HG02610 (cell line): ENCODE results near the gene EPHA10.
"Not testable (repeated sequence)": the region's sequence is repeated elsewhere in the genome, so short reads cannot be mapped to it uniquely, and the experiment has no call there.

ENCODE experiments used
- ATAC-seq: cut with Tn5 transposase; IDR thresholded peaks from one replicate; pipeline ENCODE4 v1.9.1; 2021; ENCODE audit warnings: mild to moderate bottlenecking, moderate library complexity; ENCODE audit not compliant: unreplicated experiment

EPHA10 gene

DNA sequence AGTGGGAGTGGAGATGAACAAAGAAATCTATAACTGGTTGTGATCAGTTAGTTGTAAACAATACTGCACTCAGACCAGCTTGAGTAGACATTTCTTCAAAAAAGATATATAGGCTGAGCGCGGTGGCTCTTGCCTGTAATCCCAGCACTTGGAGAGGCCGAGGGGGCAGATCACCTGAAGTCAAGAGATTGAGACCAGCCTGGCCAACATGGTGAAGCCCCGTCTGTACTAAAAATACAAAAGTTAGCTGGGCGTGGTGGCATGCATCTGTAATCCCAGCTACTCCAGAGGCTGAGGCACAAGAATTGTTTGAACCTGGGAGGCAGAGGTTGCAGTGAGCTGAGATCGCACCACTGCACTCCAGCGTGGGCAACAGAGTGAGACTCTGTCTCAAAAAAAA is 26.9 kb downstream of the EPHA10 start:
- not testable (repeated sequence) for ATAC-seq

DNA sequence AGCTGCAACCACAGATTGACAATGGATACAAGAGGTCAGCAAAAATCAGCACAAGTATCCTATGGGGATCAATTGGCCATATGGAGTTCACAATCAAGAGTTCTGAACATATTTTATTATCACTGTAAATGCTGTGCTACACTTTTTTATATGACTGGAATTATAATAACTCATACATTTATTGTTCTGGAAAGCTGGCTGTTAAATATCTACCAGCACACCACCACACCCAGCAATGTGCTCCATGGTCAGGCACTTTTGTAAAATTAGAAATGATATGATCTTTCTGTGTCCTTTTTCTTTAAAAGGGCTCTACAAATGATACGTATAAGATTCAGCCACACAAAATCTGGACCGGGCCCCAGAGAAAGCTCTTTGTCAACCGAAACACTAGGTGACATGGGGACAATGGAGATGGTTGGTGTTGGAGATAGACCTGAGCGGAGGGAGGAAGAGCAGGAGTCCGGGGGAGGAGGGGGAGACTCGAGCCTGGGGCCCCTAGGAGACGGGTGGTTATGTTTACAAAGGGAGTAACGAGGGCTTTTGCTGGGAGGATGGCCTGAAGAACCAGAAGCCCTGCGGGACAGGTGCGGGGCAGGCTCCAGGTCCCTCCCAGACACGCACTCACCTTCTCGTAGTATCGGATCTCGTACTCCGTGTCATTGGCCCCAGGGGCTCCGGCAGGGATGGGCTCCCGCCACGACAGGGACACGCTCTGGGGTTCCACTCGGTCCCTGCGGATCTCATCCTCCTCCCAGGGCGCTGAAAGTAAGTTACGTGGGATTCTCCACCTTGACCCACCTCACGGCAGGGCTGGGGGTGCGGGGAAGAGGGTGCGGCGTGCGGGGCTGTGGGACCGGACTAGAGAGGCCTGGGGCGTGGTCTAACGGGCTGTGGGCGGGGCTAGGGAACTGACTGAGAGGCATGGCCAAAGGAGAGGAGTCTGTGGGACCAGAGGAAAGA is 30.0 kb downstream of the EPHA10 start:
- ATAC-seq = no peak

DNA sequence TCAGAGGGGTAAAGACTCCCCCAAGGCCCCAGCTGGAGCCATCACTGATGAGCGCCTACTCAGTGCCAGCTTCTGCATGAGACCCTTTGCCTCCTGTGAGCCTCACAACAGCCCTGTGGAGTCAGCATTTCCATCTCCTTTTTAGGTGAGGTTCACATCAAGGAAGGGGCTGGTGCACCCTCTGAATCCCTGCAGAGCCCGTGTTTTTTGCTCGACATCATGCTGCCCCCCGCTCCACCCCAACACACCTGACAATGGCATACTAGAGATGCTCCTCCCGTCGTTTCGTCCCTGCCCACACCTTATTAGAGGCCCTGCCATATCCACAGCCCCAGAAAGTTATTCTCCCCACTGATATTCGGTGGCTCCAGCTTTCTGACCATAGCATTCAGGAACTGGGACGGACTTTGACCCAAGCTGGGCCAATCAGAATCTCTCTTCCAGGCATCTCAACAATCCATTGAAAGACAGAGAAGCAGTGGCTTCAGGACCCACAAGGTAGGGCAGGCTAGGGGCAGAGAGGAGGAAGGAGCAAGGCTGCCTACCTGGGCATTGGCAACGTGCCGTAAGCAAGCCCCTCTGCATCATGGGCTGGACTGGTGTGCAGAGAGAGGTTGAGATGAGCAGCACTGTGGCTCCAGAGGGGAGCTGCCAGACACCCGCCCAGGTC is 32.7 kb downstream of the EPHA10 start:
- ATAC-seq = no peak

DNA sequence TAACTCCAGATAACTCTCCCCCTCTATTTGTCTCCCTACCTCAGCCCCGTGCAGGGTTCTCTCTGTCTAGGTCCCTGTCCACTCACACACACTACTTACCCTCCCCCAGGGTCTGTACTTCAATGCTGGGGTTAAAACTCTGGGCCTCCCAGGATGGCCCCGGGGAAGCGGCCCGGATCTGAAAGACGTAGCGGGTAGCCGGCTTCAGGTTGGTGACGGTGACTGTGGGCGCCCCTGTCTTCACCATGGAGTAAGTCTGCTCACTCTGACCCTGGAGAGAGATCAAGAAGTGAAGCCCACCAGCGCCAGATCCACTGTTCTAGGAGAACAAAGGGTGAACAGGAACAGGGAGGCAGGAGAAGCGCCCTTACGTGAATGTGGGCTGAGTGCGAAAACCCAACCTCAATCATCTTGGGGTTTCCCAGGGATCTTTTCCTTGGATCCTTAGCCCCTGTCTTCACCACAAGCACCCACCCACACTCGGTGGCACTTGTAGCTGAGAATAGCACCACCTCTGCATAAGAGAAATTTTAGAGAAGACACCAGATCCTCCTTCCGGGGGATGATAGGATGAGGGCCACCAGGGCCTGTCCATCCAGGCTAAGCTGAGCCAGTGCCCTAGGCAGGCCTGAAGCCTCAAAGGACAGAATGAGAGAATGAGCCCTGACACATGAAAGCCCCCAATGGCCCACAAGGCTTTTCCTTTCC is 33.5 kb downstream of the EPHA10 start:
- ATAC-seq = no peak

DNA sequence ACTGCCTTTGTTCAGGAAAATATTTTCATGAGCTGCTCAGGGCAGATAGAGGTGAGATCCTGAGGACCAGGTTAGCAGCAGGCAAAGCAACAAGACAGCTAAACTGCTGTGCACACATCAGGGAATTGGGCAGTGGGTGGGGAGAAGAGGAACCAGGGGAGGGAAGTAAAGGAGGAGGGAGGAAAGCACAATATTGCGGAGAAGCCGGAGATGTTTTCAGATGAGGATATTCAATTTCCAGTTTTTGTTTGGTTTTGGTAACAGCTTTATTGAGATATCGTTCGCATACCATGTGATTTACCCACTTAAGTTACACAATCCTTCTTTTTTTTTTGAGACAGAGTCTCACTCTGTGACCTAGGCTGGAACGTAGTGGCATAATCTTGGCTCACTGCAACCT is 34.5 kb downstream of the EPHA10 start:
- ATAC-seq = no peak

DNA sequence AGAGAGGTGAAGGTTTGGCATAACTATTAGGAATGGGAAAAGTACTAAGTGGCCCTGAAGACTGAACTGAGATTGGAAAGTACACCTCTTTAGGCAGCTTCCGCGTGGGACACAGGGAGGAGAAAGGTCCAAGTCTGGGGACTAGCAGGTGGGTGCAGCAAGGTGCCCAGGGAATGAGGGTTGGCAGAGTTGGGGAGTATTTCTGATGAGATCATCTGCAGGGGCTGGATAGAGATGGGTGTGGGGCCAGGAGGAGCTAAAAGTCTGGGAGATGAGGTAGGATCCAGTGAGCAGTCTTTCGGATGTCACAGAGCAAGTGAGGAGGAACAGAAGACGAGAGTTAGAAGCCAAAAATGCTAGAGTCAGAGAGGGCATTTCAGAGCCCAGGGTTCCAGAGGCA is 36.5 kb downstream of the EPHA10 start:
- no peak for ATAC-seq

DNA sequence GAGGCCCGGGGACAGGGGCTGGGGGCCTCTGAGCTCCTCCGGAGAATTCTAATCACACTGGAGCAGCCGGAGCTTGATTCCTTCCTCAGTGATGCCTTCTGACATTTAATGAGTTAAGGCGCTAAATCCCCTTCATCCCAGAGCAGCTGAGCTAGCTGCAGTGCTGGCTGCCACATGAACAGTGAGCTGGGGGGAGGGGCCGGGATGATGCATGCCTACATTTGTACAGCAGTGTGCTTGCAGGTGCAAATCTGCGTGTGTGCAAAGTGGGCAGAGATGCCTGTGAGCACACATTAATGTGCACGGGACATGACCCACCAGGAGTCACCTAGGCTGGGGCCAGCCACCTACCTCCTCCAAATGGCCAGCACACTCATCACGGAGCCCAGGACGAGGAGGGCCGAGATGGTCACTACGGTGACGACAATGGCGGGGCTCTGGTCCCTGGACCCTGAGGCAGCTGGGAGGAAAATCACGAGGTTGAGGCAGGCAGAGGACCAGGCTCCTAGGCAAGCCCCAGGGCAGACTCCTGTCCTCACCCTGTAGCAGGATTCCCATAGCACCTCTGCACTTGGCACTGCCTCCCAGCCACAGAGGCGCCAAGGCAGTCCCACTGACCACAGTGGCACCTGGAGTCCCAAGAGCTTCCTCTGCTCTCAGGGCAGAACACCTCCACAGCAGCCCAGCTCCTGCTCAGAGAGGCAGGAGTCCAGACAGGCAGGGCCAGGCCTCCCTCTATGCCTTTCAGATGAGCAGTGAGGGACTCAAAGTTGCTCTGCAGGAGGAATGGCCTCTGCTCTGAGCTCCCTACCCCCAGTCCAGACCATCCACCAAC is 38.0 kb downstream of the EPHA10 start:
- ATAC-seq = no peak

DNA sequence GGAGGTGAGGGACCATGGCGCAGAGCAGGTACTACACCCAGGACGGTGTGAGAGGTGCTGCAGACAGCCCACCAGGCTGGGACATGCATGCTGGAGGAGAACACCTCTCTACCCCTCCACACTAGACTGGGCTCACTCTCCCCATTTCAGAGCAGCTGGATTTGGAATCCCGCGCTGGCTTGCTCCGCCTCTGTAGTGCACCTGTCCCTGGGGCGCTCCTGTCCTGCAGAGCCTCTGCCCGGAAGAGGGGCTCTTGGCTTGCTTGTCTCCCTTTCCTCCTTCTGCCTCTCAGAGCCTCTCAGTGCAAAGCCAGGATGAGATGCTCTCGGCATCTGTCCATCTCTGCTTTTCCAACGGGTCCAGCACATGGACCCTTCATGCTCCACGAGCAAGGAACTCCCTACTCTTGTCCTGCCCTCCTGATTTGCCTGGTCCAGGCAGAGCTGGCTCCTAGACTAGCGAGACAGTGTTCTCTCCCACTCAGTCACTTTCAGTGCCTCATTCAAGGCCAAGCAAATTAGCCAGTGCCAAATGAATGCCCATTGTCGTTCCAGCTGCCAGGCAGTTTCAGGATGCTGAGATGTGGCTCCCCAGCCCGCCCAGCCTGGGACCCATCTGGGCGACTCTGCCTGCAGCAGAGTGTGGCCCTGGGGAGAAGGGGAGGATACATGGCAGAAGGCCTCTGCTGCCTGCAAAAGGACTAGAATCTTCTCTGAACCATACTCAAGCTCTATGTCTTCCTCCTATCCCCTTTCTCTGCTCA is 38.9 kb downstream of the EPHA10 start:
- no peak for ATAC-seq

DNA sequence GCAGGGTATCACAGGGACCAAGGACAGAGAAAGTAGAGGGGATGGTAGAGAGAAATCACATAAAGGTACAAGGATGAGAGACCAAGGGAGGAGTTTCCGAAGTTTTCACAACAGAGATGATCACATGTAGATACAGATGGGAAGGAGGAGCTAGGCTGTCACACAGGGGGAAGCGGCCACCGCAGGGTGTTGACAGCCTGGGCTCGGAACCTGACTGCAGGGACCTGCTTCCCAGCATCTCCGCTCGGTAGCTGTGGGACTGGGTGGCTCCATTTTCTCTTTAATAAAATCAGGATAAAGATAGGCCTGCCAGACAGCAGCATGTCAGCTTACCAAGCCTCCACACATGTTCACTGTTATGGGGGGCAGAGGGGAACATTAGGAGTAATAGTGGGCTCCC is 40.3 kb downstream of the EPHA10 start:
- no peak for ATAC-seq

DNA sequence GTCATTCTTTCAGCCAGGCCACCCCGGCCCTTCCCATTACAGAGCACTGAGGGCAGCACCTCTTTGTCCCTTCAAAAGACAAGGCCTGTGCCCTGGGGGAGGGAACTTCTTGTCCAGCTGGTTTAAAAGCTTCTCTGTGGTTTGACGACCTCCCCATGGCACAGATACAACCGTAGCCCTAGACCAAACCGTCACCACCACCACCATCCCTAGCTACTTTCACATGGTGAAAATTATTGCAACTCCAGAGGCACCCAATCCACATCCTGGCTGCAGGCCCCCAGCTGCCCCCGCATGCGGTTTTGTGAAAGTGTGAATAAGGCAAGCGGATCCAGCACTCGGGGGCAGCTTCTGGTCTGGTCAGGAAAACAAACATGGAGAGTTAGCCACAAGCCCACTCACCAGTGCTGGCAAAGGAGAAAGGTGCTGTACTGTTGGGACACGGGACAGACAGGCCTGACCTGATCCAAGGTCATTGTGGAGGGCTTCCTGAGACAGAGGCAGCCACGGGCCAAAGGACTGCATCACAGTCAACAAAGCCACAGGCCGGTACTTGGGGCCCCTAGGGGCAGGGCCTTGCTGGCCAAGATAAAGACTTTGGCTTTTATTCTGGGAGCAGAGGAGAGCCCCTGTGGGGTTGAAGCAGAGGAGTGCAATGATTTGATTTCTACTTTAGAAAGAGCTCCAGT is 41.4 kb downstream of the EPHA10 start:
- no peak for ATAC-seq

DNA sequence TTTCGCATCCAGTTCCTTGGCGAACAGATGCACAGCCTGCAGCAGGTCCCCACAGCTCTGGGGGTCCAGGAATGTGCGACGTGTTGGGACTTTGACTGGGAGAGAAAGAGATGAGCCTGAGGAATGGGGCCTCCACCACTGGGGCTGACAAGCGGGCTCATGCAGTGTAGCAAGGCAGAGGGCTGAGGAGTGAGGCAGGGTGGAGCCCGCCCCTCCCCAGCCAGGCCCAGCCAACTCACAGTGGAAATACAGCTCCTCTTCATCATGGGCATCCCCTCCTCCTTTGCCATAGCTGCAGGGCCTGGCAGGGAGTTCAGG is 41.9 kb downstream of the EPHA10 start:
- ATAC-seq = no peak

DNA sequence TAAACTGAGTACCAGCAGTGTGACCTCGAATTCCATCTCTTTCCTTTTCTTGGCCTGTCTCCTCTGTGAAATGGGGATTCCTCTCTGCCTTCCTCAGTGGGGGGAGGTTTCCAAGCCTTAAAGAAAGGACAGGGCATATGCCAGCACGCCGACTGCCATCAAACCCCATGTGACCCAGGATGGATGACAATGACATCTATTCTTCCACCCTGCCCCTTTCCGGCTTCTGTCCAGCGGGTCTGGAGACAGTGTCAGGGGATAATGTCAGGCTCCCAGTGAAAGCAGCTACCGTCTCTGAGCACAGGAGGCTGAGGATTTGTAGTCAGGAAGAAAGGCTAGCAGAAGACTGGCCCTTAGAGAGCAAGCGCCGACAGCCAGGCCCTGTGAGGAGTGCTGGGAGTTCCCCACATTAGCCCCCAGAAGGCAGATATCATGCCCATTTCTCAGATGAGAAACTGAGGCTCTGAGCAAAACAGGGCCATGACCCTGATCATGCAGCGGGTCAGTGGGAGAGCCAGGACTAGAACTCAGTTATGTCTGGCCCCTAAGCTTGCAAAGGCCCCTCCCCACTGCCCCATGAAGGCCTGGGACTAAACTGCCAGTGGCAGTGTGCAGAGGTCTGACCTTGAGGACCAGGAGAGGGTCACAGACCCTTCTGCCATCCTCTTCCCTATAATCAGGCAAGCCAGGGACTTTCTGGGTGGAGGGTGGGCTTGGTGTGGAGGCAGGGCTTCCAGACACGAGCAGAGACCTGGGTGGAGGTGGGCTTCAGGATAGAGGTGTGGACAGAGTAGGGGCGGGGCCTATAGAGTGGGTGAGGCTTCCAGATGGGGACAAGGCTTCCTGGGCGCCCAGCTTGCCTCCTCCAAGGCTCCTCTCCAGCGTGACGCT is 42.5 kb downstream of the EPHA10 start:
- ATAC-seq = no peak

DNA sequence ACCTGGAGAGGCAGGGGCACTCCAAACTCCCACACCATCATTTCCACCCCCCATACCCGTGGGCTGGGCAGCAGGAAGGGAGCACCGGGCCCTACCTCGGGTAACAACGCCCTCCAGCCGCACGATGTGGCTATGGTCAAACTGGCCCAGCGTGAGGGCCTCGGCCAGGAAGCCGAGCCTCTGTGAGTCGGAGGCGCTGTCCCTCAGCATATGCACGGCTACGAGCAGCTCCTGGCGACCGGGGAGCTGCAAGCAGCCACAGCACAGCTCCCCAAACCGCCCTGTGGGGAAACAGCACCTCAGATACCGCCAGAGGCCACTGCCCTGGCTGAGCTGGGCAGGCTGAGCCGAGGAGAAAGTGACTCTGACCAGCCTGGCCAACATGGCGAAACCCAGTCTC is 43.4 kb downstream of the EPHA10 start:
- no peak for ATAC-seq

DNA sequence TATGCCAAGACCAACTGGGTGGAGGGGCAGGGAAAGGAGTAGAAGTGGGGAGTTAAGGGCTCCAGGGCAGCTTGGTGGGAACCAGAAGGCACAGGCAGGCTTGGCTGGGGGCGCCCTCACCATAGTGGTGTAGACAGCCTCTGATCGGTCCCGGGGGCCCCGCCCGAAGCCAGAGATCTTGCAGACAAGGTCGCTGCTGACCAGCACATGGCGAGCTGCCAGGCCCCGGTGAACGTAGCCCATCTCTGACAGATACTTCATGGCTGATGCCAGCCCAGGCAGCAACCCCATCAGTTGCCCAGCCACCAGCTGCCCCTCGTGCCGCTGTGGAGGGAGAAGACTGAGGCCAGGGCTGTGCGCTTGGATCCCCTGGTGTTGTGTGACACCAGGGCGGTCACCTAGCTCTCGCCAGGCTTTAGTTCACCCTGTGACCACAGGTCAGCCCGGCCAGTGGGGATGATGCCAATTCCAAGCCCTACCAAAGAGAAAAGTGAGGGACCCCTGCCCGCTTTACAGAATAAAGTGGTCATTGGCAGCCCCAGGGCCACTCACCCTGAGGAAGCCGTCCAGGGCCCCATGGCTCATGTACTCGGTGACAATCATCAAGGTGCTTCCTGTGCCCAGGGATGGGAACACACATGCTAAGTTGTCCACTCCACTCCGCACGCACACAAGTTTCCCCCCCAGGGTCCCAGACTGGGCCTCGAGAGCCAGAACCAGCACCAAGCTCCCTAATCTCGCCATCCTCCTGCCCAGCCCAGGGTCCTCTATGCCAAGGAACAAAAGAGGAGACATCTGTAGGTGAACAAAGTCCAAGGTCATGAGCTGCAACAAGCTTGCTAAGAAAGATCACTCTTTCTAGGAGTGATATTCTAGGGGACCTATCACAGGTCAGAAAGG is 44.4 kb downstream of the EPHA10 start:
- no peak for ATAC-seq

DNA sequence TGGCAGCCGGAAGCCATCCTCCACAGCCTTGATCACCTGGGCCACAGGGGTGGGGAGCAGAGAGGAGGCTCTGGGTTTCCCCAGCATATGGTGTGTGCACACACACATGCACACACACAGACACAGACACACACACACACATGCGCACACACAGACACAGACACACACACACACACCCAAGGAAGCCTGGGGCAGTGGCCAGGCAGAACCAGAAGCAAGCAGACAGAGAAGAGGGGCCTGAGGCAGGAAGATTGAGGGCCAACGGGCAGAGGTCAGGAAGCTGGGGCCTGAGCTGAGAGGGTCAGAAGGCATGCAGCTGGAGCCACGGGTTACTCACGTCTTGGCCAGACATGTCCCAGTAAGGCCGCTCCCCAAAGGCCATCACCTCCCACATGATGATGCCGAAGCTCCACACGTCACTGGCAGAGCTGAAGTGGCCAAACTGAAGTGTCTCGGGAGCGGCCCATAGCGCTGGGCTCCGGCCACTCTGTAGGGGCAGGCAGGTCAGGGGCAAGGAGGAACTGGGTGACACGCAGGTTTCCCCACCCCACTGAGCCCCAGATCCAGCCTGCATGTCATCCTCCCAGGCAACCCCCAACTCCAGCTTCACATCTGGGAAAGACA is 45.2 kb downstream of the EPHA10 start:
- ATAC-seq = no peak

DNA sequence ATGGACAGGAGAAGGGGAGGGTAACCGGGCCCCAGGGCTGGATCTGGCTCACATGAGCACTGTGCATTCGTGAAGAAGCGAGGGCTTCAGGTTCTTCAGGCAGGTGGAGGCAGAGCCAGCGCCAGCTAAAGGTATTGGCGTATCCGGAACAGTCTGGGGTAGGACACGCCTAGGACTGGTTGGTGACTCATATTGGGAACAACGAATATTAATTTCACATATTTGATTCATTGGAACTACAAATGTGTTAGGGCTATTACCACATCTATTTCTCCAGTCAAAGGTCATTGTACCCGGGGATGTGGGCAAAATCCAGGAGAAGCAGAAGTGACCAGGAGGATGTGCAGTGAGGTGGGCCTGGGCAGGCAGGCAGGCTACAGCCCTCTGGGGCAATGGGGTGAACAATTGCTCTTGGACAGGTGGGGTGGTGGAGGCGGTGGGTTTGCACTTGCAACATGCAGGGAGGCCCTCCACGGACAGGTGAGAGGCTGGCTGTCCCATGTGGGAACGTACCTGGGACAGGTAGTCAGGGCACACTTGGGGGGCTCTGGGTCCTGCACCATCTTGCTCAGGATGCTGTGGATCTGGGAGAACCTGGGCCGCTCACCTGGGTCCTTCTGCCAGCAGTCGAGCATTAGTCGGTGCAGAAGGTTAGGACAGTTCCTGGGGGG is 45.9 kb downstream of the EPHA10 start:
- no peak for ATAC-seq
